Keratinocyte (primary cell): ENCODE measurements around the gene GDNF.

ENCODE experiments used
- EZH2 ChIP-seq: IDR thresholded peaks from one replicate; pipeline ENCODE4 v1.6.1; 2012; ENCODE audit warnings: inconsistent platforms, mild to moderate bottlenecking, low read length, moderate library complexity
- TF ChIP-seq, protein P1 (sequence below), 3 experiments: IDR thresholded peaks in 1 of 3; conservative IDR thresholded peaks in 1 of 3; optimal IDR thresholded peaks in 1 of 3; 2 replicates in 2 of 3; 3 replicates in 1 of 3; pipeline versions ENCODE3 to v1.5.1; 2011; ENCODE audit warnings: low read length in 3 of 3, mild to moderate bottlenecking in 3 of 3, moderate library complexity in 2 of 3, control low read depth in 1 of 3, inconsistent platforms in 1 of 3; ENCODE audit not compliant: insufficient read depth in 2 of 3; ENCODE audit errors: extremely low read depth in 1 of 3

DNA sequence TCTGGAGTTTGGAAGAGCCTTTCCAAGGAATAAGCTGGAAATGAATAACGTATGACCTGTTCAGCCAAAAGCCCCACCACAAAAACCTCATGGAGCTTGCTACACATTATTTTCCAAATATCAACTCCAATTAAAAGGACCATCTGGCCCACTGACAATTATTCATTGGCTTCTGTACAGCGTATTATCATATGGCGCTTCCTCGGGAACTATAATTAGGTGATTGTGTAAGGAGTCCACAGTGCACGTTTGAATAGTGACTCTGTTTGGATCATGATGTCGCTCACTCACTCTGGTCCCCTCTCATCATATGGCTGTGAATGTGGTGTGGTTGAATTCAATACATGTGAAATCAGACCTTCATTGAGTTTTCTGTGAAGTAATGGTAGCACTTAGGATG, 52.1 kb downstream of the GDNF start:
- TF ChIP-seq, protein P1, sequence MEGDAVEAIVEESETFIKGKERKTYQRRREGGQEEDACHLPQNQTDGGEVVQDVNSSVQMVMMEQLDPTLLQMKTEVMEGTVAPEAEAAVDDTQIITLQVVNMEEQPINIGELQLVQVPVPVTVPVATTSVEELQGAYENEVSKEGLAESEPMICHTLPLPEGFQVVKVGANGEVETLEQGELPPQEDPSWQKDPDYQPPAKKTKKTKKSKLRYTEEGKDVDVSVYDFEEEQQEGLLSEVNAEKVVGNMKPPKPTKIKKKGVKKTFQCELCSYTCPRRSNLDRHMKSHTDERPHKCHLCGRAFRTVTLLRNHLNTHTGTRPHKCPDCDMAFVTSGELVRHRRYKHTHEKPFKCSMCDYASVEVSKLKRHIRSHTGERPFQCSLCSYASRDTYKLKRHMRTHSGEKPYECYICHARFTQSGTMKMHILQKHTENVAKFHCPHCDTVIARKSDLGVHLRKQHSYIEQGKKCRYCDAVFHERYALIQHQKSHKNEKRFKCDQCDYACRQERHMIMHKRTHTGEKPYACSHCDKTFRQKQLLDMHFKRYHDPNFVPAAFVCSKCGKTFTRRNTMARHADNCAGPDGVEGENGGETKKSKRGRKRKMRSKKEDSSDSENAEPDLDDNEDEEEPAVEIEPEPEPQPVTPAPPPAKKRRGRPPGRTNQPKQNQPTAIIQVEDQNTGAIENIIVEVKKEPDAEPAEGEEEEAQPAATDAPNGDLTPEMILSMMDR (optimal IDR thresholded peaks at IDR 0.05 in 1 of 3, IDR thresholded peaks at IDR 0.05 in 1 of 3, conservative IDR thresholded peaks at IDR 0.05 in 1 of 3; ENCODE audit: extremely low read depth in 1 of 3, insufficient read depth in 2 of 3, low read length in 3 of 3) = no peak
- TF ChIP-seq EZH2 = no peak
